Ectodermal cell (in vitro differentiated cells): ENCODE measurements around the gene SYT11.
"Not testable (repeated sequence)": the region's sequence is repeated elsewhere in the genome, so short reads cannot be mapped to it uniquely, and the experiment has no call there.

Source experiments
- H3K27ac ChIP-seq: 2 replicates; pipeline ENCODE4 v1.7.0; 2013; ENCODE audit warnings: mild to moderate bottlenecking, low read depth, low read length; ENCODE audit not compliant: insufficient read depth, poor library complexity, severe bottlenecking
- H3K27me3 ChIP-seq: 2 replicates; pipeline ENCODE4 v1.7.0; 2013; ENCODE audit warnings: mild to moderate bottlenecking, low read length; ENCODE audit not compliant: insufficient read depth, control insufficient read depth, poor library complexity, severe bottlenecking
- H3K36me3 ChIP-seq: one replicate; pipeline ENCODE4 v1.7.0; 2013; ENCODE audit warnings: low read length; ENCODE audit not compliant: control insufficient read depth, insufficient read depth
- H3K4me1 ChIP-seq: one replicate; pipeline ENCODE4 v1.7.0; 2013; ENCODE audit warnings: low read length; ENCODE audit not compliant: control insufficient read depth, insufficient read depth
- H3K4me3 ChIP-seq: 2 replicates; pipeline ENCODE4 v1.7.0; 2013; ENCODE audit warnings: low read depth, low read length, control low read depth; ENCODE audit not compliant: insufficient read depth
- H3K9me3 ChIP-seq: 2 replicates; pipeline ENCODE4 v1.7.0; 2013; ENCODE audit warnings: mild to moderate bottlenecking, low read length, moderate library complexity; ENCODE audit not compliant: control insufficient read depth
- WGBS, 2 experiments: methylation state at CpG; one replicate each; pipeline ENCODE4 v1.1.7; 2013; ENCODE audit warnings: missing lambda C conversion rate in 2 of 2; 5-methylcytosine and 5-hydroxymethylcytosine counted together

SYT11 gene

DNA sequence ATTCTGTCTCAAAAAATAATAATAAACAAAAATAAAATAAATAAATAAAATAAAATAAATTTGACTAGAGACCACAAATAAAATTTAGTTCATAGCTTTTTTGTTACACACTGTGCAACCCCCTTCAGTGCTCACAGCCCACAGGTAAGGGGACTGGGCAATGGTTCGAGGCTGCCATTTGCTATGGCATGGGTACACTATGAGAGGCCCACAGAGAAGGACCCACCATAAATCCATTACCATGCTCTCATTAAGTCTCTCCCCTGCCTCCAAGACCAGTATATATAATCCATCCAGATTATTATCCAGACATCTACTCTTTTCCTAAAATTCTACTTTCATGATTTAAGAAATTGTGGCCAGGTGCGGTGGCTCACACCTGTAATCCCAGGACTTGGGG, 60.4 kb downstream of the SYT11 start:
- no peaks in the 10 kb centered on the region for H3K27me3 ChIP-seq
- H3K27ac ChIP-seq = no peak overlapping the region
- H3K4me3 ChIP-seq = no peak overlapping the region
- H3K36me3 ChIP-seq = peaks cover 76% of the 10 kb centered on the region
- 82 to 93% methylated on average over 2 of the region's 2 CpGs for WGBS, 2 experiments
- H3K9me3 ChIP-seq = no peaks in the 10 kb centered on the region
- no peaks in the 10 kb centered on the region for H3K4me1 ChIP-seq

DNA sequence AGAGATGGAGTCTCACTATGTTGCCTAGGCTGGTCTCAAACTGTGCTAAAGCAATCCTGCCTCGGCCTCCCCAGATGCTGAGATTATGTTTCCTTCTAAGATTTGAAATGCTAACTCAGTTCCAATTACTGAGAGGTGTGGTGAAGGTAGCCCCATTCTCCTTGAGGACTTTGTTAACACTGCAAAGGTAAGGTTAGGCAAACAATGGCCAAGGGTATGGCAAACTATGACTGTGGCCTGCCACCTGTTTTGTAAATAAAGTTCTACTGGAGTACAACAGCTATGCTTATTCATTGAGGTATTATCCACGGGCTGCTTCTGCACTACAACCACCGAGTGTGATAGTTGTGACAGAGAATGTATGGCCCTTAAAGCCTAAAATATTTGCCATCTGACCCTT, 61.4 kb downstream of the SYT11 start:
- Histone ChIP-seq H3K4me1 (no peaks in the 10 kb centered on the region), H3K27ac (no peak overlapping the region), H3K36me3 (peaks cover 81% of the 10 kb centered on the region), H3K9me3 (no peaks in the 10 kb centered on the region), H3K27me3 (no peaks in the 10 kb centered on the region), H3K4me3 (no peak overlapping the region)
- WGBS, 2 experiments = 94 to 95% methylated on average over 3 of the region's 3 CpGs

DNA sequence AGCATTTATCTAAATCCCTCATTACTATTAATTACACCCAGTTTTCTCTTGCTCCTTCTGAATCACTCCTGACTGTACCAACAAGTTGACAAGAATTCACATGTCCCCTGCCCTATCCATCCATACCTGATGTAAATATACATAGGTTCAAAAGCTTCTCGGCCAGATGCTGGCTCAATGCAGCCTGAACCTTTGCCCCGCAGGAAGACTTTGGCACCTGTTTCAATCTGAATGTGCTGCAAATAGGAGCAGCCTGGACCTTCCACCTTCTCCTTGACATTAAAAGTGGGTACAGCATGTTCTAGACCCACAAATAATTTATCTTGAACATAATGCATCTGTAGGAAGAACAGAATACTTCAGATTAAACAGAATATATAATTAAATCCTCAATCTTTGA, 66.1 kb downstream of the SYT11 start:
- no peaks in the 10 kb centered on the region for H3K4me1 ChIP-seq
- no peaks in the 10 kb centered on the region for H3K9me3 ChIP-seq
- WGBS, 2 experiments = 95% methylated on average over 2 of the region's 2 CpGs
- no peak overlapping the region for H3K4me3 ChIP-seq
- H3K27ac ChIP-seq = no peak overlapping the region
- peaks cover 93% of the 10 kb centered on the region for H3K36me3 ChIP-seq
- H3K27me3 ChIP-seq = no peaks in the 10 kb centered on the region

DNA sequence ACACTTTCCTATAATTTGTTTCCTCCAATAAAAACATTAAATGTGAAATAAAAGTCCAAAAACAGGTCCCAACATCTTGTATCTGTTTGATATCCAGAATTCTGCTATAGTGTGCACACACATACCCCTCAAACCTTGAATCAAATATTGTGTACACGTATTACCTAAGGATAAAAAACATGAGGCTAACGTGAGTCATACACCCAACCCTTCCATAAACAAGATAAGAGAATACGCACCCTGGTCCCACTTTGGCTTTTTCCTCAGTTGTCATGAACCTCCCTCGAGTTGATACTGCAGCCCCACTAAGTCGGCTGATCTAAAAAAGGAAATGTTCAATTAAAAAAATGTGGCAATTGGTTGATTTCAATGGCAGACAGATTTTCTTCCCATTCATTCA, 69.7 kb downstream of the SYT11 start:
- H3K27ac ChIP-seq = no peak overlapping the region

DNA sequence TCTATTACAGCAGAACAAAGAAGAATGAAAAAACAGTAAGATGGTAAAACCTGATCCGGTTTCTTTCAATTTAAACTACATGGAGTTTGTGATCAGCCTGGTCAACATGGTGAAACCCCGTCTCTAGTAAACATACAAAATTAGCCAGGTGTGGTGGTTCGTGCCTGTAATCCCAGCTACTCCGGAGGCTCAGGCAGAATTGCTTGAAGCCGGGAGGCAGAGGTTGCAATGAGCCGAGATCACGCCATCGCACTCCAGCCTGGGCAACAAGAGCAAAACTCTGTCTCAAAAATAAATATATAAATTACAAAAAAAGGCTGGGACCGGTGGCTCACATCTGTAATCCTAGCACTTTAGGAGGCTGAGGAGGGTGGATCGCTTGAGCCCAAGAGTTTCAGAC, 71.4 kb downstream of the SYT11 start:
- H3K4me1 ChIP-seq = peaks cover 18% of the 10 kb centered on the region
- H3K27me3 ChIP-seq, H3K27ac ChIP-seq, H3K4me3 ChIP-seq, H3K9me3 ChIP-seq: not testable (repeated sequence)
- WGBS, 2 experiments = 94 to 95% methylated on average over 10 of the region's 10 CpGs
- peaks cover 55% of the 10 kb centered on the region for H3K36me3 ChIP-seq

More for the DNA sequence above, 69.7 kb downstream of the SYT11 start:
- H3K27me3 ChIP-seq = no peaks in the 10 kb centered on the region
- H3K9me3 ChIP-seq = no peaks in the 10 kb centered on the region
- peaks cover 18% of the 10 kb centered on the region for H3K4me1 ChIP-seq
- H3K36me3 ChIP-seq = peaks cover 72% of the 10 kb centered on the region
- H3K4me3 ChIP-seq = no peak overlapping the region
- 94 to 96% methylated on average over 5 of the region's 5 CpGs for WGBS, 2 experiments

DNA sequence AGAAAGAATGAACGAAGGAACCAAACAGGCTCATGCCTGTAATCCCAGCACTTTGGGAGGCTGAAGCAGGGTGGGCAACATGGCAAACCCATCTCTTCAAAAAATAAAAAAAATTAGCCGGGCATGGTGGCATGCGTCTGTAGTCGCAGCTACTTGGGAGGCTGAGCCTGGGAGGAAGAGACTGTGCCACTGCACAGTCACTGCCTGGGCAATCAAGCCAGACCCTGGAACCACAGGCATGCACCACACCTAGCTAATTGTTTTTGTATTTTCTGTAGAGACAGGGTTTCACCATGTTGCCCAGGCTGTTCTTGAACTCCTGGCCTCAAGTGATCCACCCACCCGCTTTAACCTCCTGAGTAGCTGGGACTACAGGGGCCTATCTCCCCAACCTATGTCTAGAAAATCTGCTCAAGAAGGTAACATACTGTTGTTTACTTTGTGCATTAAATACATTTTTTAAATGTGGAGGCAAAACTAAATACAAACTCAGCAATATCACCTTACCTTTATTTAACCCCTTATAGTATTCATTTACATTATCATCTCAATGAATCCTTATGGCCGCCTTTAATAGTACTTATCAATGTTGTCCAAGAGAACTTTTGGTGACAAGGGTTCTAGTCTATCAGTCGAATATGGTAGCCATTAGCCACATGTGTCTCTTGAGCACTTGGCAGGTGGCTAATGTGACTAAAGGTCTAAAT, 72.1 kb downstream of the SYT11 start:
- Histone ChIP-seq H3K36me3 (peaks cover 48% of the 10 kb centered on the region), H3K27ac (no peak overlapping the region), H3K4me1 (peaks cover 18% of the 10 kb centered on the region), H3K9me3 (no peaks in the 10 kb centered on the region), H3K27me3 (no peaks in the 10 kb centered on the region), H3K4me3 (no peak overlapping the region)
- 95 to 98% methylated on average over 7 of the region's 7 CpGs for WGBS, 2 experiments

DNA sequence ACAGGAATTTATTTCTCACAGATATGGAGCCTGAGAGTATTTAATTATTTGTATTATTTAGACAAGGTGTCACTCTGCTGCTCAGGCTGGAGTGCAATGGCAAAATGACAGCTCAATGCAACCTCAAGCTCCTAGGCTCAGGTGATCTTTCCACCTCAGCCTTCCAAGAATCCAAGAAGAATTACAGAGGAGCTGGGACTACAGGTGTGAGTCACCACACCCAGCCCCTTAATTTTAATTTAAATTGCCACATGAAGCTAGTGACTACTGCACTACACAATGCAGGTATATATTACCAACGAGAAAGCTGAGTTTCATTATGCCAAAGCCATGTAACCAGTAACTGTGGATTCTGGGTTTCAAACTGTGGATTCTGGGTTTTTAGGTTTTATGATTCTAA, 72.7 kb downstream of the SYT11 start:
- H3K27ac ChIP-seq = no peak overlapping the region
- H3K27me3 ChIP-seq = no peaks in the 10 kb centered on the region
- H3K36me3 ChIP-seq = peaks cover 42% of the 10 kb centered on the region
- no peak overlapping the region for H3K4me3 ChIP-seq
- H3K4me1 ChIP-seq = peaks cover 18% of the 10 kb centered on the region
- H3K9me3 ChIP-seq = no peaks in the 10 kb centered on the region
- WGBS, 2 experiments = 85 to 95% methylated on average over 1 of the region's 1 CpG

DNA sequence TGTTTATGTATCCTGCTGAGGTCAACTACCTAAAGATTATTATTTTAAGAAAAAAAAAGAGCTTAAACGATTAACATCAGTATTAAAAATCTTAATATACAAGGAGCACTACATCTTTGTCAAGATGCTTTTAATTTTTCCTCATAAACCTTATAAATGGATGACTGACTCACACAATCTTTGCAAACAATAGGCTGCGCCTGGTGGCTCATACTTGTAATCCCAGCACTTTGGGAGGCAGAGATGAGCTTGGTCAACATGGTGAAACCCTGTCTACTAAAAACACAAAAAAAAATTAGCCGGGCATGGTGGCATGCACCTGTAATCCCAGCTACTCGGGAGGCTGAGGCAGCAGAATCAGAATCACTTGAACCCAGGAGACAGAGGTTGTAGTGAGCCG, 73.1 kb downstream of the SYT11 start:
- Histone ChIP-seq H3K9me3 (no peaks in the 10 kb centered on the region), H3K27me3 (no peaks in the 10 kb centered on the region), H3K4me3 (peak overlapping the region; percentile 6), H3K4me1 (peaks cover 18% of the 10 kb centered on the region), H3K27ac (no peak overlapping the region), H3K36me3 (peaks cover 38% of the 10 kb centered on the region)
- WGBS, 2 experiments = 92 to 95% methylated on average over 4 to 5 of the region's 5 CpGs

DNA sequence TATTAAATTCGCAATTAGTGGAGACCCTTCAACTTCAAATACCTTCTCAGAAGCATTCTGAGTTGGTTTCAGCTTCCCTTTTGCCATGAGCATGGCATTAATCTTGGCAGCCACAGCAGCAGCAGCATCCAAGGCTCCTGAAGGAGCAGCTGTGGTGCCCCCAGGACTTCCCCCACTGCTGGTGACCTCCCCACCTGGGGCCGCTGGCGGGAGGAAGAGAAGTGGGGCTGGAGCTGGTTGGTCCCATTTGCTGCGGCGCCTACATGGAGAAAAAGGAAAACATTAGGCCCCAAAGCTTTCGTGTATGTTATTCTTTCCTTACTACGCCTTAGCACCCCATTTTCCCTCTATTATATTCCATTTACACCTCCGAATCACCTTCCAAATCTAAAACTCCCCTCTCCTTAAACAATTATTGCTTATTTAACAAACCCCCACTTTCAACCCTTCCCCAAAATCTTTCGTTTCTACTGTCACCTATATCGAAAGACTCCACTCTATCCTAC, 74.3 kb downstream of the SYT11 start:
- H3K27ac ChIP-seq = no peak overlapping the region
- H3K27me3 ChIP-seq = no peaks in the 10 kb centered on the region
- H3K9me3 ChIP-seq = no peaks in the 10 kb centered on the region
- H3K36me3 ChIP-seq = peaks cover 28% of the 10 kb centered on the region
- peaks cover 18% of the 10 kb centered on the region for H3K4me1 ChIP-seq
- H3K4me3 ChIP-seq = peak overlapping the region; percentile 99
- WGBS, 2 experiments = 4 to 5% methylated on average over 10 of the region's 10 CpGs

DNA sequence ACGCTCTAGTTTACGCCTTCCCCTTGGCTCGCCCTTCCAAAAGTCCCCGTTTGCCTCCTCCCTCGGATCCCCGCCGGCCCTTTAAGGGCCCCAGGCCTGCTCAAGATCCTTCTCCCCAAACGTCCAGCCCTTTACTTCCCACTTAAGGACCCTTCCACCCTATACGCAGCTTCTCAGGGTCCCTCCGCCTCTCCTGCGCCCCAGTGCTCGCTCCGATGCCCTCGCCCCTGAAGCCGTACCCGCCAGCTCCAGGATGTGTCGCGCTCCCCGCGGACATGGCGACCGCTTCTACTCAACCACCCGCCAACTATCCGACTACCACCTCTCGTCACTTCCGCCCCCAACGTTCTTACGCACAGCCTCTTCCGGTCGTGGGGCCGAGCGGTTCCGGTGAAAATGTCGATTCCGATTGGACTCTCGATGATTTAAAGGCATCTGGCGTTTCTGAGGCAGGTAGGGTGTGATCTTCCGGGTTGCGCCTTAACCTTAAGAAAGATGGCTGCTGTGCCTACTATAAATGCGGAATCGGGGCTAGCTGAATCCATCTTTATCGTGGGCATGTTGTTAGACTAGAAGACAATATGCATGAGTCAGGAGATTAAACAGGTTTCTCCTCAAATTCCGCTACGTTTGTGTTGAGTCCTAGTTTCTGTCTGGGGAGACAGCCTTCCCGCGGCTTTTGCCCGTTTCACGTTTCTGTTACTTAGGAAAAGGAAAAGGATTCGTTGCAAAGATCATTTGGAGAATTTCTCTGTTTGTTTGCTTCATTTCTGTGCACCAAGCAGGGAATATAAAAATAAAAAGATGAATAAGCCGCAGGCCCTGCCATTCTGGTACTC, 74.9 kb downstream of the SYT11 start, which contains the start of gene KHDC4:
Gene KHDC4, minus strand, starts transcription at position 317 of the 839 bp plus-strand sequence. Its CDS starts 40 bp downstream, at position 277.
- Histone ChIP-seq H3K4me3 (peak within 1 kb of the TSS; percentile 99), H3K4me1 (peaks cover 18% of the 10 kb centered on the region), H3K27ac (peak within 1 kb of the TSS; percentile 72), H3K36me3 (peaks cover 23% of the 10 kb centered on the region), H3K27me3 (no peaks in the 10 kb centered on the region), H3K9me3 (no peaks in the 10 kb centered on the region)
- 2 to 3% methylated on average over 50 of the region's 50 CpGs for WGBS, 2 experiments
